ENCODE measurements around the gene KIF16B.
"Not testable (repeated sequence)": the region's sequence is repeated elsewhere in the genome, so short reads cannot be mapped to it uniquely, and the experiment has no call there.

The KIF16B gene

GRCh38 chr20:16240355-16240754 lies 332.9 kb downstream of the KIF16B start:
- DNase-seq (ENCODE audit: low read depth, low spot score), result no peak
- H3K27ac ChIP-seq, result no peak overlapping the region

GRCh38 chr20:16236589-16237241 lies 336.5 kb downstream of the KIF16B start:
- DNase-seq (ENCODE audit: low read depth, low spot score), result no peak
- H3K27ac ChIP-seq, result no peak overlapping the region

GRCh38 chr20:16230402-16230801 lies 342.8 kb downstream of the KIF16B start:
- no peak for DNase-seq (ENCODE audit: low read depth, low spot score)
- H3K27ac ChIP-seq, result no peak overlapping the region

- DNase-seq (ENCODE audit: low read depth, low spot score), result no peak
- H3K27ac ChIP-seq, result no peak overlapping the region
These were observed 343.4 kb downstream of the KIF16B start for GRCh38 chr20:16229813-16230212.

- DNase-seq (ENCODE audit: low read depth, low spot score), result no peak
- H3K27ac ChIP-seq, result no peak overlapping the region
These were observed 344.5 kb downstream of the KIF16B start for GRCh38 chr20:16228722-16229121.

GRCh38 chr20:16226961-16227360 lies 346.3 kb downstream of the KIF16B start:
- not testable (repeated sequence) for DNase-seq (ENCODE audit: low read depth, low spot score); H3K27ac ChIP-seq

GRCh38 chr20:16224836-16225235 lies 348.4 kb downstream of the KIF16B start:
- no peak overlapping the region for H3K27ac ChIP-seq
- no peak for DNase-seq (ENCODE audit: low read depth, low spot score)

GRCh38 chr20:16222859-16223411 lies 350.3 kb downstream of the KIF16B start:
- no peak for DNase-seq (ENCODE audit: low read depth, low spot score)
- no peak overlapping the region for H3K27ac ChIP-seq

Measured in epithelial cell of prostate (primary cell).